Stimulated activated CD4-positive, alpha-beta T cell treated with anti-CD3 and anti-CD28 coated beads, Interleukin-15, amount 100 ng/mL, for 48 hours (primary cell): Measurements from ENCODE around the gene LSAMP.

Source experiments
- DNase-seq, 2 donors: peaks; one replicate each; pipeline ENCODE4 v3.0.0-alpha.2; 2020; ENCODE audit warnings: low read depth in 2 of 2

The LSAMP gene

DNA sequence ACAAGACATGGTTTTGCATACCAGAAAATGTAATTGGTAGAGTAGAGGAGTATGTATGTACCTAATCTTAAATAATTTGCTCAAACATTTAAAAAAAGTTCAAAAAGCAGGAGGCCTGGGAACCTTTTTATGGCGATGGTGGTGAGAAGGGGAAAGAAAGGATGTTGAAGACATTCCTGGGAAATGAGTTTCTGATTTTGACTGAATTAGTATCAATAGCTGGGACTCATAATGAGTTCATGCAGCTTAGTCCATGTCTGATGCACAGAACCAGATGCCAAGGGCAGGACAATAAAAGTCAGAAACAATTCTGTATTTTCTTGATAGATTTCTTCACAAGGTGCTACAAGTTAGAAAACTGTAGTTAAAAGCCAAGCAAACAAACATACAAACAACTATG lies 426.6 kb downstream of the LSAMP start:
- no peak for DNase-seq

DNA sequence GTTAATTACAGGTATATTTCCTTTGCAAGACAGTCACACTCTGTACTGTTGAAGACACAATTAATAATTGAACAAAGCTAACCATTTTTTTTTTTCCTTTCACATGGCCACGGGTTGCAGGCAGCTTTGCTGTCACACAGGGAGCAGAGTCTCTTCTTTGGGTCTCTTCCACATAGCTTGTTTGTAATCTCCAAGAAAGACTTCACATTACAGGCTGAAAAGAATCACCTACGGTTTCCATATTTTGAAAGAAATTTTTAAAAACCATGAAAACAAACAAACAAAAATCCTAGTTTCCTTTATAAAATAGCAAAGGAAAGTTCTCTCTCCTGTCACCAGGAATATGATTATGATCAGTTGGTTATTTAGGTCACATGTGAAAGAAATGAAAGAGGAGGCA lies 429.4 kb downstream of the LSAMP start:
- DNase-seq: no peak

DNA sequence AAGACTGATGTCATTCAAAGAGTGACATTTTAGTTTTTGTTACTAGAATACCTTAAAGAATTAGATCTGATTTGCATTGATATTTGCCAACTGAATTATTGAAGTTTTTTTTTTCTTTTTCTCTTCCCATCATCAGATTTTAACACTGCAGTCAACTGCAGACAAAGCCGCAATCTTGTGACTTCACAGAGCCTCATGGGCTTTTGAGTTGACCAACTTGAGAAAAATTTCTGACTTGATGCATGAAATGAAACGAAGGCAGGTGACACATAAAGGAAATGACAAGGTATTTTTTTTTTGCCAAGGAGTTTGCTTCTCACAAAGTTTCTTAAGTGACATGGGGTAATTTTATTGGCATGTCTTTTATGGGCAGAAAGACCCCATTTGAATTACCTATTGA lies 438.3 kb downstream of the LSAMP start:
- no peak for DNase-seq

DNA sequence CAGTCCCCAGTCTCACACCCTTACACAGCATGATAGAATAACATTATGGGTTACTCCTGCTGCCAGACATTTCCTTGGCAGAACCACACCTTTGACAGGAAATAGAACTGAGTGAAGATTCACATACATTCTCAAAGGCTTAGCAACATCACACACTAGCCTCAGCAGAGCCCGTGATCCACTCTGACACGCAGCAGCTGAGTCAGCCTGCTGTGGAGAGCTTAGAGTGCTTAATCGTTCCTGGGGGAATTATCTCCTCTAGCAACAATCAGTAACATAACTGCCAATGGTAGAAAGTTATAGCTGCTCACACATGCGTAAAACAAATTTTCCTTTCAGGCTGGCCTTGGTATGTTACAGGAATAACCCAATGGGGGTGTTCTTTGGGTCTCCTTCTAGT lies 439.9 kb downstream of the LSAMP start:
- DNase-seq: no peak

DNA sequence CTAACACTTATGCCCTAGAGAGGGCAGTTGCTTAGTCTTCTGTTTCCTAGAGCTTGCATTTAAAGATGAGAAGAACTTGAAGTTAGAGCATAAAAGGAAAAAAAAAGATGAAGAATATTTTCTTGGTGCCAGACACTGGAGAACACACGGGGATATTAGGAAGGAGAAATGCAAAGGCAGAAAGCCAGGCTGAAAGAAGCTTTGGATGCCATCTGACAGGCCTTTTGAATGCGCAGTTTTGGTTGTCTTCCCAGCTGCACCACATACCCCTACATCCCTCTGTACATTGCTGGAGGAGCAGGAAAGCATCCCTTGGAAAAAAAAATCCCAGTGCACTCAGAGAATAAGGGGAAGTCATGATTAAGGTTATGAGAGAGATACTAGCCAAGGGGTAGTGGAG lies 443.1 kb downstream of the LSAMP start:
- no peak for DNase-seq

DNA sequence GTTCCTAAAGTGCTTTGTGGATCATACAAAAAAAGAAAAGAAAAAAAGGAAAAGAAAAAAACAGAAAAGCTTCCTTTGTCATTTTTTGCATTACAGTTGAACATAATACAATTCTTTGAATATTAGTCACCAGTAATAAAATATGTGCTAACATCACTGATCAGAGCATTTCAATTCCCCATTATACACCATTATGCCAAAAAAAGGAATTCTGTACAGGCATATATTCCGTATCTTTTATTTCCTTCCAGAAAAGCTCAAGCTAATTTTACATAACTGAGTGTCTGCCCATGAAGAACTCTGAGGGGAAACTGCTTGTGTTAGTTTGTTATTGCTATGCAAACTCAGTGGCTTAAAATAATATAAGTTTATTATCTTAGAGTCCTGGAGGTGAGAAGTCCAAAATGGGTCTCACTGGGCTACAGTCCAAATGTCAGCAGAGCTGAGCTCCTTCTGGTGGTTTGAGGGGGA lies 444.1 kb downstream of the LSAMP start:
- no peak for DNase-seq

DNA sequence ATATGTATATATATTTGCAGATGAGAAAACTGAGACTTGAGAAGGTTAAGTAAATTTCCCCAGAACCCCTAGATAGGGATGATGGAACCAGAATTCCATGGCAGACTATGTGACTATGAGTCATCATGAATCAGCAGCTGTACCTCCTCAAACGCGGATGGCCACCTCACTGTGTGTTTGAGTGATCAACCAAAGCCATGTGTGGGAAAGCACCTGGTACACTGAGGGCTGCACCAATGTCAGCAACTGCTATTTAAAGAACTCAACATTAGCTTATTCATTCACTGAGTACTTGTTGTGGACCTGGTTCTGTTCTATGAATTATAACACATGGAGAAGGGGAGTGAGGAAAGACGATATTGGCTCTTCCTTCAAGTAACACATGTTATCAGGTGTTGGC lies 445.0 kb downstream of the LSAMP start:
- no peak for DNase-seq

DNA sequence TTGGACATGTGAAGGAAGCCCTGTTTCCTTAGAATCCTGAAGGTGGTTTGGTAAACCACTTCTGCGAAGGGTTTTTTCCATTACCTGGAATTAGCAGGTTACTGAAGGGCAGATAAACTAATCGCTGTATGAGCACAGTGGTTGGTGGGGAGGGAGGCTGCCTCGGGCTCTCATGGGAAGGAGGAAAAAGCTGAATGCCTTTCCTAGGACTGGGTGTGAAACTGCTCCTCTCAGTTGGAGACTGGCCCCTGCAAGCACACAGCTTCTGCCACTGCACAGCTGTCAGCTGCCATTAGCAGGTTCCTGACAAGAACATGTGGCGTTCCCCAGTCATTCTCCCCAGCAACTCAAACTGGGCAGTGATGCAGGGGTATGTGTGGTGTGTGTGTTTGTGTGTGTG lies 445.7 kb downstream of the LSAMP start:
- no peak for DNase-seq

DNA sequence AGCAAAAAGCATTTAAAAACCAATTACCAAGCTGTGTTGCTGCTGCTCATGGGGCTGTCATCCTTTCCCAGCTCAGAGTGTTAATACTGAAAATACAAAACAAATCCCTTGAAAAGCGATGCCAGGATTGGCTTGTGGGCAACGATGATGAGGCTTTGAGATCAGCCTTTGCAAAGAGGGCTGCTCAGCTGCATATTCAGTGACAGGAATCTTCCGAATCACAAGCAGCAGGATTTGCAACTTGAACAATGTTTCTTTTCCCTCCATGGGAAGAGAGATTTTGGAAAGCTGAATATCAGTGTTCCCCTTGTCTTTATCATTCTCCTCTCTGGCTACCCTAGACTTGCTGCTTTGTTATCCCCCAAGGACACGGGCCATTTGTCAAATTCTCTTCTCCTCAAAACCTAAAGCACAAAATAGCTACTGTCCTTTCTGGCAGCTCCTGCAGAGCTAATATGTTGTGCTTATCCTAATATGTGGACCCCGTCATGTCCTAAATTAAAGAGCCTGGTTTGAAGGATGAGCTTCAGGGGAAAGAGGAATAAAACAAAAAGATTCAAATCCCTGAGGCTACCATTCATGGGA lies 446.2 kb downstream of the LSAMP start:
- no peak for DNase-seq

DNA sequence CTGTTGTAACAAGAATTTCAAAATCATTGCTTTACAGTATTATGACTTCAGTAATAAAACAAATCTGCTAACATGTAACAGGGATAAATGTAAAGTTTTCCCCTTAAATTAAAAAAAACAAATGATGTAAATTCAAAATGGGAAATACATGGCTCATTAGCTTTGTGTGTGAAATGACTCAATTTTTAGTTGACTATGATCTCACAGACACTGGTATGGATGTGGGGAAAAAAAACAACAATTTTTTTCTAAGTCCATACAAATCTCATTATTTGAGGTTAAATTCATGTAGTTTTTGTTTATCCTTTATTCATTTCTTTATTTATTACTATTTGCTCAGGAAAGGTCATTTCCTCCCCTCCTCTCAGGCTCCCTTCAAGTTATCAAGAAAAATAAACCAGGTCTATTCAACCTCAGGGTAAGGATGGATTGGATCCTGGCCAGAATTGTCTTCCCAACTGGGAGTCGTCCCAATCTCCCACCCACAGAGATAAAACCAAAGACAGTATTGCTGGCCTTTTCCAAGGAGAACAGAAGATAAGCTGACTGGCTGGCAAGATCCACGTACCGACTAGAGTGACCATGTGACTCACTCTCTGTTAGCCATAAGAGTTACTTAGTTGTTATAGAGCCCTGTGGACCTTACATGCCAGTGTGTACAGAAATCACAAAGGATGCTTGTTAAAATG lies 448.7 kb downstream of the LSAMP start:
- DNase-seq: no peak

DNA sequence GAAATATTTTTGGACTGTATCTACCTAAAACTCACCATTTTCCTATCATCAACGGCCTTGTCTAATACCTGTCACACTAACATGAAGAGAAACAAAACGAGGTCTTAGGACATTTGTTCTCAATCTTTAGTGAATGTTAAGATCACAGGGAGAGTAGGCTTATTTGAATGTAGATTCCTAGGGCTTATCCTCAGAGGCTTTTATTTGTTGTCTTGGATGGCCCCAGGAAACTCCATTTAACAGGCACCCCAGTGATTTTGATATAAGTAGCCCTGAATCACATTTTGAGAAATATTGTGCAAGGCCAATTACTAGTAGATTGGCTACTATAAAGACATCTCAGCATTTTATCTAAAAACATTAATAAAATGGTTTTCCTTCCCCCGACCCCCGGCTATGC lies 454.6 kb downstream of the LSAMP start:
- no peak for DNase-seq

DNA sequence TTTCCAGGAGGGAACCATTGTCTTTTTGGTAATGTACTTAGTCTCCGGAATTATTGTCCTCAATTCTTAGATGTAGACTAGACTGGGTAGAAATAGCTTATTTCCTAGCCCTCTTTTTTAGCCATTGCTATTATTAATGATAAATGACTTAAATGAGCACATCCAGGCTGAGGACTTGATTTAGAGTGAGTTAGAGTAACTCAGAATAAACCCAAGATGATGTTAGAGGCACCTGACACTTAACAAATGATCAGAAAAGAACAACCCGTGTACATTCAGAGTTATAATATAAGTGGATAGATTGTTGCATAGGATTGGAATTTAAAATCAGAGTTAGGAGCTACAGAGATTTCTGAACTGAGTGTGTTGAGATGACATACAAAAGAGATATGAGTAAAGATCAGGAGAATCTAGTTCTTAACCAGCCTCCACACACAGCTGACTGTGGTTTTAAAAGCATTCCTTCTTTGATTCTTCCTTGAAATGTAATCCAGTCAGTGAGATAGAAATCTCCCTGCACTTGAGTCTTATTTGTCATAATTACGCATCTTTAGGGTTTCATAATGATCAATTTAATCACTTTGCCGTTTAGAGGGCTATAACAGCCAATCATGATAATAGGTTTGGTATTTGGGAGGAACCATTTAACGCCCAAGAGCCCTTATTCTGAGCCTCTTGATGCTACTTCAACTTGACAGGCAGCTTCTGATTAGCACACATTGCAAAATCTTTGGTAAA lies 455.4 kb downstream of the LSAMP start:
- DNase-seq: no peak

DNA sequence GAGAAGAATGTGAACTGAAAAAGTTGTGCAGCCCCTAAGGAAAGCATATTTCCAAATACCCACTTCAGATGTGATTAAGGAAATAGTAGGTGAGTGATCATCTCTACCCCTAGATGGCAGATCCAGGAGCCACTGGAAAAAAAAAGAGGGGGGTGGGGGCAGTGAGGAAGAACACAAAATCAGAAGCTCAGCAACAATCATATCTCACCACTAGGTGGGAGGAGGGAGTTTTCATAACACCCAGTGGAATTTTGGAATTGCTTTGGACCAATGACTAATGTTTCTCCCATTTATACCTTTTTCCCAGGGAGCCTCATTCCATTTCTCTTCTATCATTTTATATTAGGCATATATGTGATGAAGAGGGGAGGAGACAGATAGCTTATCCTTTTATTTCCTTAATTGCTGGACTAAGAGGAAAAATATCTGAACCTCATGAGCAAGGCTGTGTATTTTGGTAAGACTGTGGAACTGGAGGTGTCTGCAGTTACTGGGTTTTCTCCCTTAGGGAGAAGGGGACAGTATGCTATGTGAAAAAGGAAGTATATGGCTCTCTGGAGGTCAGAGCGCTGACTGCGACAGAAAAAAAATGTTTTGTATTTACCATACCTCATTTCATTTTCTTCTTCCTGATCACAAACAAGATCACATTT lies 458.6 kb downstream of the LSAMP start:
- no peak for DNase-seq

DNA sequence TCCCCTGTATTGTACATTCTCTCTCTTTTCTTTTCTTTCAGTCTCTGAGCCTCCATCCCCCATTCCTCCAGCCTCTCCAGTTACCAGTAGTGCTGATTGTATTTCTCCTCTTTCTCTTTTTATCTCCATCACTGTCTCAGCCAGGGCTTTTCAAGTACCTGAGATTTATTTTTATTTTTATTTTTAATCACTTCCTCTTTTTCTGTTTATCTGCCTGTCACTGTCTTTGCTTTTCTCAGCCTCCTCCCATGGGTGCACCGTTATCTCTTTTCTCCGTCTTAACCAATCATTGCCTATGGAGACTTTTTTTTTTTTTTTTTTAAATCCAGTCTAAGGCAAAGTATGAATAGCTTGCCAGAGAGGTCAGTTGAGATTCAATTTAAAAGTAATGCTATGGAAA lies 462.7 kb downstream of the LSAMP start:
- no peak for DNase-seq

DNA sequence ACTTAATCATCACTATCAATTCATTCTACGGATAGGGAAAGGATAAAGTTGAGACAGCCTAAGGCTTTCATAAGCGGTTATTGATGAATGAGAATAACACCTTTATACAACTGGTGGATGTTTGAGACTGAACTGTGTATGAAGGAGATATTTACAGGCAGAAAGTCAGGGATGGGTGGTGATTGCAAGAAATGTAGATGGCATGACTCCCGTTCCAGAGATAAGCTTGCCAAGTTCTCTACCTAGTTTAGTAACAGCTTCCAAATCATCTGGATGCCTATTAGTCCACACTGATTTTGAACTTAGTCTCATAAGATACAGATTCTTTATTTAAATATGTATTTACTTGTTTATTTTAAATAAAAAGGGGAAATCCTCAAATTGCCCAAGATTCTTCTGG lies 463.2 kb downstream of the LSAMP start:
- no peak for DNase-seq

DNA sequence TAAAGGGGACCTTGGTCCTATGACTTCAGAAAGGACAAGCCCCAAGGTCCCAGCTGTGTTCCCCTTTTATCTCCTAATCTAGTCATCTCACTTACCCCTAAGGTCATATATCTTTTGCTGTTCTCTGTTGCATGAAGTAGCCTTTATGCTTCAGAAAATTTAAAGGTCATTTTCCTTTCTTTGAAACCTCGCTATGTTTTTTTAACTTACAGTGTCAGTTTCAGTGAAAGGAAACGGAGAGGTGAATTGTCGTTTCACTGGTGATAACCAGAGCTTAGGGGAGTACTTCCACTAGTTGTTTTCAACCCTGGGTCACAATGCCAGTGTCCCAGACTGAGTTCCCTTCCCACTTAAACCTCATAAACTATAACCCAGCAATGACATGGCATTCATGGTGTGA lies 464.6 kb downstream of the LSAMP start:
- DNase-seq: no peak

DNA sequence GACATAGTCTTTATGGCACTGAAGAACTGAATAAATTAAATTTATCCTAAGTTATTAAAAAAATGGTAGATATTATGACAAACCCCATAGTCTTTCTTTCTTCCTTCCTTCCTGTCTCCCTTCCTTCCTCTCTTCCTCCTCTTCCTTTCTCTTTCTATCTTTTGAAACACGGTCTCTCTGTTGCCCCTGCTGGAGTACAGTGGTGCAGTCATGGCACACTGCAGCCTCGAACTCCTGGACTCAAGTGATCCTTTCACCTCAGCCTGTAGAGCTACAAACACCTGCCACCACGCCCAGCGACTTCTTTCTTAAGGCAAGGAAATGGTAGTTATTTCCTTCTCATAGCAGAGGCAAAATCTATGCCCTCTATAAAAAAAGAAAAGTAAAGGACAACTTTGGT lies 467.4 kb downstream of the LSAMP start:
- no peak for DNase-seq

DNA sequence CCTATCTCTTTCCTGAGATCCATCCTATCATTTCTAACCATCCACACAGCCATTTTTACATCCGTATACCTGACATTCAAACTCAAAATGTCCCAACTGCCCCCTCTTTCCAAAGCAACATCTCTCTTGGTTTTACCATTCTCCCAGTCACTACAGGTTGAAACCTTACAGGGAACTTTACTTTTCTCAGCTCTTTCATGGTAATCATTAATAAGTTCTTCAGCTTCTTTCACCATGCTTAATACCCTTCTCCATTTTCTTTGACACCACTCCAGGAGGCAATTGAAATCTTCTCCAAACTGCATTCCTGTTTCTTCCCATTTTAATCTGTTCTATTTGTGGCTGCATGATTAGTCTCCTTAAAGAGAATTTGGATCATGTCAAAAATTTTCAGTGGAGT lies 469.5 kb downstream of the LSAMP start:
- no peak for DNase-seq

DNA sequence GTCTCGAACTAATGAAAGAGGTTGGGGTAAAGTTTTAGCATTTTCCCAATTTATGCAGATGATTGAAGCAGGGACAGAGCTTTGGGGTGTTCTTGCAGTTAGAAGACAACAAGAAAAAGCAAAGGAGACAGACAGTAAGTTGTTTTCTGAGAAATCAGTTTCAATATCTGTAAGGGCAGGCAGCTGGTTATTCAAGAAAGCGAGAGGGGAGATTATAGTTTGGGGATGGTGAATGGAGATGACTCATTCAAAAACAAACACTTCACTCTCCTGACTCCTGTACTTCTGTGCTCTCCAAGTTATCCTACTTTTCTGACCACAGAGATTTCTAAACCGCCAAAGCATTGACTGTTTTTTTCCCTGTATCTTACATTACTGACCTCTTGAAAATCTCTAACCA lies 469.9 kb downstream of the LSAMP start:
- no peak for DNase-seq

DNA sequence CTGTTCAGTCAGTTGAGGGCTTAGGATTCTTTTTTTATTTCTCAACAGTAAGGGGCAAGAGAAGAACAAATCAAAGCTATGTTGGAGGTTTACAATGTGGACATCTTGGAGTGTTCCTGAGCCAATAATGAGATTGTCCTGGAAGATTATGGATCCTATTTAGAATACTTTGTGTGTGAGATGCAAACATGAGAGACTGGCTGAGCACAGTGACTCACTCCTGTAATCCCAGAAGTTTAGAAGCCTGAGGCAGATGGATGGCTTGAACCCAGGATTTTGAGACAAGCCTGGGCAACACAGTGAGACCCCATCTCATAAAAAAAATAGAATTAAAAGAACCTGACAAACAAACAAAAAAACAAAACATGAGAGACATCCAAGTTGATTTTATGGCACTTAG lies 470.3 kb downstream of the LSAMP start:
- no peak for DNase-seq

DNA sequence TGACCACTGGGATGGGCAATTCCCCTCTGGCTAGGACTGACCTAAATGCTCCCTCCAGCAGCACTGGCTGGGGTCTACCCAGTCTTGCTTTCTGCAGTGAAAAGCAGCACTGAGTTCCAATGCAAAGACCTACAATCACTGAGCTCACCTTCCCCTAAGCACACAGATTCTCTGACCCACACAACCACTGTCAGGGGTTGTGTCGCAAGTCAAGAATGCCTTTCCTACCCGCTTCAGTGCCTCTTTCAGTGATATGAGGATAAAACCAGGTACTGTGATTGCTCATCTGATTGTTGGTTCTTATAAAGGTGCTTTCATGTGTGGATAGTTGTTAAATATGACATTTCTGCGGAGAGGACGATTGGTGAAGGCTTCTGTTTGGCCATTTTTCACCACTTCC lies 476.4 kb downstream of the LSAMP start:
- DNase-seq: no peak

DNA sequence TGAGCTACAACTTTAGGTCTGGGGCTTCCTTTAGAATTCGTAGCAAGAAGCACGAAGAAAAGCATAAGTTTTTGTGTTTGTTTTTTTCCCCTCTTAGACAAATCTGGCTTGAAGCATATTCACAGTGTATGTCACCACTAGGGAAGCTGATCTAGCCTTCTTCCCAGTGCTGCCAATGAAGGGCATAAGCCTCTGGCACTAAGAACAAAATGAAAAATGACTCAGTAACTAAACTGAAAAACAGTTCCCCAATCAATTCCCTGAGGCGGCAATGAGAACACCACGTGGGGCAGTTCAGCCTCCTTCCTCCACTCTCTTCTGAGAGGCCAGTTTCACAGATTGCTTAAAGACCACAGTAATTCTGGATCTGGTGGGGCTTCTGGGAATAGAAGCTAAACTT lies 483.9 kb downstream of the LSAMP start:
- DNase-seq: no peak

DNA sequence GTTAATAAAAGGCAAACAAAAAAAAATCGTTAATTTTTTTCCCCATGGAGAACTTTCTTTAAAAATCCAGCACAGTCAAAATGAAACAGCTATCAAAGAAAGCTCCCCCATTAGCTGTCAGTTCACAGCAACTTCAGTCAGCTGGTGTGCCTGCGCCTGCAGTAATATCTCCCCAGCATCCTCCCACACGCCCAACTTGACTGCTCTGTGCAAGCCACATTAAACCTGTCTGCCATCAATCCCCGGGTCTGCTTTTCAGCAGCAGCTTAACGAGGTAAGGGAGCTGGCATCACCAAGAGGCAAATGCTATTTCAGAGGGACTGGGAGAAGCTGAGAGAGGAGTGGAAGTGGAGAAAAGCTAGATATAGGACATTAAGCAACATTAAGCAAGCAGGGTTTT lies 484.5 kb downstream of the LSAMP start:
- no peak for DNase-seq
